ENCODE measurements around the gene NOS1. TPM values are rescaled to one million over a fixed set of nuclear protein-coding genes. Genes with fewer than 3 reads are reported as not detected.

Gene NOS1
- total and polyA plus RNA-seq, 2 donors (not counting 3 experiments of a cell fraction or from before 2014, with no cell fraction given): not detected

DNA sequence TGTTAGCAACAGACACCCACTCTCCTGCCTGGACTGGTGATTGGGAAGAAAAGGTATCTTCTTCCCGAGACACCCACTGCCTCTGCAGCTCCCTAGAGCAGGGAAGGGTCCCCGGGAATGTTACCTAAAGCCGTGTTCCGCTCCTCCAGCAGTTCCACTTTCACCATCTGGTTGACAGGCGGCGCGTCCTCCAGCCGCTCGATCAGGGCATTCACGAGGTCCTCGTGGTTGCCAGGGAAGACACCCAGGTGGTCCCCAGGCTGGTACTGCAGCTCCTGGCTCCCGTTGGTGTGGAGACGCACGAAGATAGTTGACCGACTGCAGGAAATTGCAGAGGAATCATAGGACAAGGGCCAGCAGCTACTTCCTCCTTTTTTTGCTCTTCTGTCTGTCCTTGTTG, 127.0 kb downstream of the NOS1 start:
- dilution Hi-C loops (cut with MboI; ENCODE audit: extremely low pct_ligation_motif_present, low sequenced_read_pairs): no loop called here
- Histone ChIP-seq H3K9ac (replicated peaks; ENCODE audit: extremely low read depth, insufficient read depth, low read length) (no peak overlapping the region), H3K4me1 (ENCODE audit: control insufficient read depth, extremely low read depth, insufficient read depth, low read length) (no peaks in the 10 kb centered on the region), H3K27ac (ENCODE audit: insufficient read depth, low read depth, low read length) (no peak overlapping the region), H3K9me3 (replicated peaks; ENCODE audit: control insufficient read depth, insufficient read depth, low read length) (no peaks in the 10 kb centered on the region), H3K79me2 (ENCODE audit: control insufficient read depth, insufficient read depth, low read length) (no peaks in the 10 kb centered on the region), H3K4me2 (ENCODE audit: insufficient read depth, low read length) (no peak overlapping the region), H3K27me3 (ENCODE audit: control insufficient read depth in 2 of 2, insufficient read depth in 2 of 2, low read length in 2 of 2) (no peaks in the 10 kb centered on the region), H3K9me1 (replicated peaks; ENCODE audit: control insufficient read depth, extremely low read depth, insufficient read depth, low read length) (no peaks in the 10 kb centered on the region), H3K36me3 (ENCODE audit: control insufficient read depth in 2 of 2, extremely low read depth in 1 of 2, insufficient read depth in 2 of 2, low read length in 2 of 2) (no peaks in the 10 kb centered on the region), H2AFZ (ENCODE audit: low read depth, low read length) (no peak overlapping the region), H3K4me3 (replicated peaks in 1 of 3; ENCODE audit: insufficient read depth in 1 of 3, low read depth in 1 of 3, low read length in 3 of 3) (no peak overlapping the region), H4K20me1 (replicated peaks; ENCODE audit: control insufficient read depth, extremely low read depth, insufficient read depth, low read length) (no peaks in the 10 kb centered on the region)
- POLR2A ChIA-PET: no interaction called here
- intact Hi-C loops (cut with micrococcal nuclease): no loop called here
- BruUV-seq (replicated peaks): no TSS peak
- DNase-seq (ENCODE audit: low read depth, low spot score) (no peak), FAIRE-seq (no peak)
- CTCF ChIA-PET: interaction anchor here (2.0 to 4.5 kb wide), 5 partner anchors 10 to 622 kb away, joined by 4 to 147 read pairs (median 26); no protein-coding TSS in a partner anchor
- TF ChIP-seq EZH2 (IDR thresholded peaks at IDR 0.05; ENCODE audit: borderline replicate concordance, low read depth, low read length, severe bottlenecking) (no peak), FOS (IDR thresholded peaks at IDR 0.05; ENCODE audit: borderline replicate concordance, insufficient read depth, low read length) (no peak), JUN (IDR thresholded peaks at IDR 0.05; ENCODE audit: borderline replicate concordance, insufficient read depth, insufficient read length, low read depth) (no peak), CTCF (IDR thresholded peaks at IDR 0.05; ENCODE audit: extremely low read depth in 1 of 2, insufficient read depth in 1 of 2, low read depth in 1 of 2, low read length in 2 of 2) (no peak), POLR2AphosphoS5 (IDR thresholded peaks at IDR 0.05; ENCODE audit: insufficient read depth, low read depth, low read length) (no peak), POLR2A (IDR thresholded peaks at IDR 0.05; ENCODE audit: low read depth, low read length) (no peak), MYC (IDR thresholded peaks at IDR 0.05; ENCODE audit: low read depth, low read length) (no peak)
- TF ChIP-seq, protein P1, sequence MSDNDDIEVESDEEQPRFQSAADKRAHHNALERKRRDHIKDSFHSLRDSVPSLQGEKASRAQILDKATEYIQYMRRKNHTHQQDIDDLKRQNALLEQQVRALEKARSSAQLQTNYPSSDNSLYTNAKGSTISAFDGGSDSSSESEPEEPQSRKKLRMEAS (IDR thresholded peaks at IDR 0.05; ENCODE audit: insufficient read depth, insufficient read length): no peak

Data from endothelial cell of umbilical vein (primary cell).